GM23338 (cell line): ENCODE results near the gene RPS6KA4.

Experiments
- CREB1 ChIP-seq: fragments of 250-450 bp; sonication (Bioruptor Pico); IDR thresholded peaks from 2 replicates; pipeline ENCODE4 v1.5.0; 2020; ENCODE audit warnings: low read depth, mild to moderate bottlenecking, moderate library complexity
- CTCF ChIP-seq, 2 experiments: fragments of 200-600 bp in 1 of 2; sonication (generic) in 1 of 2; conservative IDR thresholded peaks; 2 replicates each; pipeline versions ENCODE4 v1.5.1 to v1.6.1; 2016 to 2017; ENCODE audit warnings: antibody characterized with exemption in 2 of 2, low read depth in 2 of 2, mild to moderate bottlenecking in 2 of 2, moderate library complexity in 1 of 2
- EZH2phosphoT487 ChIP-seq: fragments of 200-600 bp; sonication (generic); IDR thresholded peaks from one replicate; pipeline ENCODE4 v1.8.1; 2018; ENCODE audit warnings: antibody characterized with exemption; ENCODE audit not compliant: unreplicated experiment

GRCh38 chr11:64341429-64341828 is 17.5 kb upstream of the RPS6KA4 start:
- TF ChIP-seq CREB1 (CRISPR knock-in tag) (no peak), CTCF (conservative IDR thresholded peaks at IDR 0.05; ENCODE audit: low read depth in 2 of 2) (no peak), EZH2phosphoT487 (no peak)
